DMS153 treated with DMSO at 0.1 percent for 48 hours (cell line): Measurements from ENCODE around the gene CEP55.
A peak's percentile ranks its signal among the peaks of the same experiment; 100 is the strongest.
"Not testable (repeated sequence)": the region's sequence is repeated elsewhere in the genome, so short reads cannot be mapped to it uniquely, and the experiment has no call there.

Source experiments
- DNase-seq: peaks from one replicate; lab custom pipeline; 2025; ENCODE audit not compliant: unreplicated experiment; lab: John Stamatoyannopoulos, UW

Gene CEP55

GRCh38 chr10:93496322-93497041, at the start of gene CEP55:
TSS of gene CEP55 (plus strand) at chr10:93496612. CDS start at chr10:93500052, 3,440 bp downstream.
- peak; percentile 90 for DNase-seq

- DNase-seq, result no peak
These were observed 49.4 kb upstream of the CEP55 start for GRCh38 chr10:93447019-93447418.

- no peak for DNase-seq
These were observed 48.4 kb upstream of the CEP55 start for GRCh38 chr10:93447970-93448369.

GRCh38 chr10:93451244-93451947, 45.0 kb upstream of the CEP55 start:
- no peak for DNase-seq

- no peak for DNase-seq
These were observed 44.3 kb upstream of the CEP55 start for GRCh38 chr10:93452143-93452542.

GRCh38 chr10:93454146-93454545, 42.3 kb upstream of the CEP55 start:
- DNase-seq, result no peak

GRCh38 chr10:93454736-93455135, 41.7 kb upstream of the CEP55 start:
- DNase-seq, result no peak

GRCh38 chr10:93456480-93456879, 39.9 kb upstream of the CEP55 start:
- DNase-seq, result no peak

GRCh38 chr10:93457511-93457910, 38.9 kb upstream of the CEP55 start:
- no peak for DNase-seq

GRCh38 chr10:93458821-93459257, 37.6 kb upstream of the CEP55 start:
- DNase-seq, result no peak

- no peak for DNase-seq
These were observed 36.9 kb upstream of the CEP55 start for GRCh38 chr10:93459466-93459865.

GRCh38 chr10:93461109-93461806, 35.2 kb upstream of the CEP55 start:
- no peak for DNase-seq

- no peak for DNase-seq
These were observed 34.6 kb upstream of the CEP55 start for GRCh38 chr10:93461807-93462178.

GRCh38 chr10:93462371-93462770, 34.0 kb upstream of the CEP55 start:
- no peak for DNase-seq

GRCh38 chr10:93462881-93463280, 33.5 kb upstream of the CEP55 start:
- DNase-seq, result peak; percentile 68

GRCh38 chr10:93463723-93464476, 32.5 kb upstream of the CEP55 start:
- no peak for DNase-seq

GRCh38 chr10:93464776-93465388, 31.5 kb upstream of the CEP55 start:
- DNase-seq, result no peak

- peak; percentile 88 for DNase-seq
These were observed 30.4 kb upstream of the CEP55 start for GRCh38 chr10:93465806-93466675.

GRCh38 chr10:93467635-93468034, 28.8 kb upstream of the CEP55 start:
- DNase-seq, result not testable (repeated sequence)
